H9 (cell line): ENCODE results near the gene GCN1. TPM values are rescaled to one million over a fixed set of nuclear protein-coding genes. Genes with fewer than 3 reads are reported as not detected.
A peak's percentile ranks its signal among the peaks of the same experiment; 100 is the strongest.

Experiments
- DNase-seq: peaks from one replicate; pipeline ENCODE4 v3.0.0-alpha.2; 2017
- H2AFZ ChIP-seq: one replicate; pipeline ENCODE4 v1.6.1; 2013; ENCODE audit warnings: mild to moderate bottlenecking, low read length, control low read depth, moderate library complexity
- H2AK5ac ChIP-seq: 2 replicates; pipeline ENCODE4 v1.6.1; 2013; ENCODE audit warnings: low read length, control low read depth, mixed read lengths; ENCODE audit not compliant: insufficient read length
- H2BK120ac ChIP-seq: one replicate; pipeline ENCODE4 v1.6.1; 2013; ENCODE audit warnings: low read depth, mild to moderate bottlenecking, low read length, control low read depth, inconsistent platforms; ENCODE audit not compliant: poor library complexity, severe bottlenecking
- H2BK12ac ChIP-seq: 2 replicates; pipeline ENCODE4 v1.6.1; 2013; ENCODE audit warnings: low read length, control low read depth, mixed read lengths, low read depth; ENCODE audit not compliant: insufficient read length
- H2BK15ac ChIP-seq: 2 replicates; pipeline ENCODE4 v1.6.1; 2013; ENCODE audit warnings: low read depth, low read length, control low read depth
- H2BK20ac ChIP-seq: one replicate; pipeline ENCODE4 v1.6.1; 2013; ENCODE audit warnings: low read depth, mild to moderate bottlenecking, low read length, control low read depth, inconsistent platforms; ENCODE audit not compliant: poor library complexity, severe bottlenecking
- H2BK5ac ChIP-seq: 2 replicates; pipeline ENCODE4 v1.6.1; 2013; ENCODE audit warnings: low read length, control low read depth, mixed read lengths; ENCODE audit not compliant: insufficient read length
- H3K14ac ChIP-seq: 2 replicates; pipeline ENCODE4 v1.6.1; 2013; ENCODE audit warnings: low read length, control low read depth; ENCODE audit not compliant: insufficient read depth
- H3K18ac ChIP-seq: 2 replicates; pipeline ENCODE4 v1.6.1; 2013; ENCODE audit warnings: low read depth, mild to moderate bottlenecking, mixed read lengths, low read length, control low read depth; ENCODE audit not compliant: insufficient read length
- H3K23ac ChIP-seq: 2 replicates; pipeline ENCODE4 v1.6.1; 2013; ENCODE audit warnings: low read length, control low read depth, mixed read lengths, low read depth; ENCODE audit not compliant: insufficient read length
- H3K23me2 ChIP-seq: 2 replicates; pipeline ENCODE4 v1.6.1; 2013; ENCODE audit warnings: low read depth, mild to moderate bottlenecking, mixed read lengths, low read length, control low read depth; ENCODE audit not compliant: insufficient read length, poor library complexity, severe bottlenecking
- H3K27ac ChIP-seq: 2 replicates; pipeline ENCODE4 v1.5.1; 2013; ENCODE audit warnings: low read length, control low read depth, mixed read lengths, low read depth; ENCODE audit not compliant: insufficient read length
- H3K27me3 ChIP-seq: 2 replicates; pipeline ENCODE4 v1.6.1; 2013; ENCODE audit warnings: low read length, control low read depth, inconsistent platforms; ENCODE audit not compliant: insufficient read depth
- H3K4ac ChIP-seq: 2 replicates; pipeline ENCODE4 v1.6.1; 2013; ENCODE audit warnings: low read depth, mild to moderate bottlenecking, control low read depth, inconsistent platforms, low read length, moderate library complexity
- H3K4me1 ChIP-seq: 2 replicates; pipeline ENCODE4 v1.6.1; 2013; ENCODE audit warnings: low read length, control low read depth, inconsistent platforms; ENCODE audit not compliant: insufficient read depth
- H3K4me2 ChIP-seq: 2 replicates; pipeline ENCODE4 v1.6.1; 2013; ENCODE audit warnings: low read length, control low read depth, mixed read lengths; ENCODE audit not compliant: insufficient read length, insufficient read depth
- H3K56ac ChIP-seq: 2 replicates; pipeline ENCODE4 v1.6.1; 2013; ENCODE audit warnings: low read depth, mild to moderate bottlenecking, mixed read lengths, low read length, control low read depth; ENCODE audit not compliant: insufficient read length
- H3K79me1 ChIP-seq: 2 replicates; pipeline ENCODE4 v1.6.1; 2013; ENCODE audit warnings: low read depth, mild to moderate bottlenecking, moderate library complexity, low read length, control low read depth, inconsistent platforms; ENCODE audit not compliant: insufficient read depth, poor library complexity, severe bottlenecking
- H3K79me2 ChIP-seq: 2 replicates; pipeline ENCODE4 v1.6.1; 2013; ENCODE audit warnings: low read length, control low read depth, inconsistent platforms; ENCODE audit not compliant: insufficient read depth
- H3K9ac ChIP-seq: 2 replicates; pipeline ENCODE4 v1.6.1; 2013; ENCODE audit warnings: low read length, control low read depth, mixed read lengths; ENCODE audit not compliant: insufficient read length; ENCODE audit errors: extremely low read depth
- H3K9me3 ChIP-seq: one replicate; pipeline ENCODE4 v1.6.1; 2013; ENCODE audit warnings: low read depth, low read length, inconsistent platforms; ENCODE audit not compliant: control insufficient read depth
- H3T11ph ChIP-seq: one replicate; pipeline ENCODE4 v1.6.1; 2013; ENCODE audit warnings: mild to moderate bottlenecking, low read length, control low read depth, inconsistent platforms
- H4K20me1 ChIP-seq: one replicate; pipeline ENCODE4 v1.6.1; 2013; ENCODE audit not compliant: control insufficient read depth, insufficient read length, insufficient read depth
- H4K5ac ChIP-seq: 2 replicates; pipeline ENCODE4 v1.6.1; 2013; ENCODE audit warnings: low read depth, mild to moderate bottlenecking, mixed read lengths, low read length, control low read depth; ENCODE audit not compliant: insufficient read length
- H4K8ac ChIP-seq: replicated peaks from 2 replicates; pipeline ENCODE4 v1.6.1; 2013; ENCODE audit warnings: low read length, control low read depth, mixed read lengths, low read depth; ENCODE audit not compliant: insufficient read length
- H4K91ac ChIP-seq: 2 replicates; pipeline ENCODE4 v1.6.1; 2013; ENCODE audit warnings: low read depth, mild to moderate bottlenecking, moderate library complexity, mixed read lengths, low read length, control low read depth; ENCODE audit not compliant: insufficient read length
- H3K27ac Mint-ChIP-seq, 3 experiments: 2 replicates in 2 of 3; 3 replicates in 1 of 3; pipeline ENCODE4 v1.8.0; 2020 to 2021; ENCODE audit warnings: mixed read lengths in 3 of 3, mild to moderate bottlenecking in 1 of 3, moderate library complexity in 1 of 3
- H3K27me3 Mint-ChIP-seq: 2 replicates; pipeline ENCODE4 v1.8.0; 2021; ENCODE audit warnings: low read depth, mild to moderate bottlenecking, moderate library complexity, mixed read lengths
- H3K36me3 Mint-ChIP-seq, 3 experiments: 2 replicates in 2 of 3; 3 replicates in 1 of 3; pipeline ENCODE4 v1.8.0; 2020 to 2021; ENCODE audit warnings: low read depth in 3 of 3, mixed read lengths in 3 of 3; ENCODE audit not compliant: insufficient read depth in 1 of 3
- H3K4me1 Mint-ChIP-seq, 2 experiments: 2 replicates each; pipeline ENCODE4 v1.8.0; 2020; ENCODE audit warnings: mixed read lengths in 2 of 2
- H3K4me3 Mint-ChIP-seq, 2 experiments: 2 replicates in 1 of 2; 3 replicates in 1 of 2; pipeline ENCODE4 v1.8.0; 2020 to 2021; ENCODE audit warnings: mild to moderate bottlenecking in 2 of 2, mixed read lengths in 2 of 2, moderate library complexity in 1 of 2
- H3K9me3 Mint-ChIP-seq, 2 experiments: 2 replicates in 1 of 2; 3 replicates in 1 of 2; pipeline ENCODE4 v1.8.0; 2020; ENCODE audit warnings: mild to moderate bottlenecking in 2 of 2, mixed read lengths in 2 of 2, moderate library complexity in 1 of 2
- WGBS: extraction: QIAGEN DNeasy Blood & Tissue Kit; methylation state at CpG from one replicate; pipeline ENCODE4 v1.1.7; 2013; ENCODE audit warnings: missing lambda C conversion rate, low lambda C conversion rate, mixed read lengths; ENCODE audit not compliant: insufficient read length; ENCODE audit errors: extremely low coverage; 5-methylcytosine and 5-hydroxymethylcytosine counted together
- total RNA-seq: library from RNA; stranded (reverse); gene quantifications from 2 replicates; pipeline ENCODE4 v1.2.1, GENCODE V29; 2021
- TF ChIP-seq, protein P1 (sequence below): fragments of 200-600 bp; sonication (generic); conservative IDR thresholded peaks from 3 replicates; pipeline ENCODE4 v1.8.0; 2021; ENCODE audit warnings: antibody characterized with exemption, mild to moderate bottlenecking

Gene GCN1
- total RNA-seq, 1 experiment from 2014 or later, result 137 TPM

DNA sequence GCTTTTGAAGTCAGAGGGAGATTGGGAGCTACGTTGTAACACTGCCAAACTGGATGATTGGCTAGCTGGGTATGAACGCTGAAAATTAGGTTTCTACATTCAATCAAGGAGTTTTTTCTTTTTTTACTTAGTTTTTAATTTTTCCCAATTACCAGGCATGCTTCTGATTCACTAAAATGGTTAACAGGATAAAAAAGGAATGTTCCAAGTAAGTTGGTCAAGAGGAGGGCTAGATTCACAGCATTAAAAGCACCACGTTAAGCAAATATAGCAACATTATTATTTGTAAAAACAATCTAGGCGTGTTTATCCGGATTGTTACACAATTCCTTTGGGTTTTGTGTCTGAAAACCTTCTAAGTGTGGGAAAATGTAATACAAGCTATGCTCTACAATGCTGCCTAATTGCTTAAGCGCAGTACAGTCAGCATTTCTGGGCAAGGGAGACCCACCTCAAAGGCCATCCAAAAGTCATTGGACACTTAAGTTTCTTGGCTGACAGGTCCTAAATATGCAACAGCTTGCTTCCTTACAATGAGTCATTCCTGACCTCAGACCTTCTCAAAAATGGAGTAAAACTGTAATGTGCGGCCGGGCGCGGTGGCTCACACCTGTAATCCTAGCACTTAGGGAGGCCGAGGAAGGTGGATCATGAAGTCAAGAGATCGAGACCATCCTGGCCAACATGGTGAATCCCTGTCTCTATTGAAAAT is 5.2 kb upstream of the GCN1 start:
- H3K27ac ChIP-seq, result peak overlapping the region; percentile 77
- no peak overlapping the region for H4K91ac ChIP-seq
- no peak overlapping the region for H3K23ac ChIP-seq
- Mint-ChIP-seq H3K27ac (peak overlapping the region; percentile 98 to 100 (median 99); a peak in 6 of 7 replicates), H3K36me3 (peaks cover 42 to 59% (median 44%) of the 10 kb centered on the region in 3 experiments), H3K27me3 (no peaks in the 10 kb centered on the region; the same call in 1 of the 2 replicates), H3K4me3 (peak overlapping the region; percentile 93 to 98), H3K9me3 (peaks cover 1 to 2% of the 10 kb centered on the region in 2 experiments; a peak in 1 of 5 replicates), H3K4me1 (peaks cover 23 to 34% of the 10 kb centered on the region in 2 experiments)
- H3K14ac ChIP-seq, result no peak overlapping the region
- no peak overlapping the region for H2BK15ac ChIP-seq
- WGBS, result no CpG with 5 or more reads among the region's 12 CpGs
- H3K18ac ChIP-seq, result no peak overlapping the region
- no peak overlapping the region for H2BK12ac ChIP-seq
- H3K23me2 ChIP-seq, result peaks cover 10% of the 10 kb centered on the region
- H4K20me1 ChIP-seq, result no peaks in the 10 kb centered on the region
- peaks cover 11% of the 10 kb centered on the region; the same call in 1 of the 2 replicates for H3K79me2 ChIP-seq
- H3K27me3 ChIP-seq, result no peaks in the 10 kb centered on the region
- no peaks in the 10 kb centered on the region for H3K79me1 ChIP-seq
- peak overlapping the region; percentile 98 for H3K4me2 ChIP-seq
- H3K4me1 ChIP-seq, result no peaks in the 10 kb centered on the region
- no peak overlapping the region for H2BK20ac ChIP-seq
- no peak overlapping the region for H4K5ac ChIP-seq
- H4K8ac ChIP-seq, result no peak overlapping the region
- H3K9ac ChIP-seq, result peak overlapping the region; percentile 99
- H2AK5ac ChIP-seq, result no peak overlapping the region
- H3K4ac ChIP-seq, result no peak overlapping the region
- no peak overlapping the region for H3K56ac ChIP-seq
- no peak for DNase-seq
- no peak overlapping the region for H3T11ph ChIP-seq
- no peak overlapping the region for H2BK5ac ChIP-seq
- no peaks in the 10 kb centered on the region for H3K9me3 ChIP-seq
- no peak overlapping the region for H2AFZ ChIP-seq
- TF ChIP-seq, protein P1, sequence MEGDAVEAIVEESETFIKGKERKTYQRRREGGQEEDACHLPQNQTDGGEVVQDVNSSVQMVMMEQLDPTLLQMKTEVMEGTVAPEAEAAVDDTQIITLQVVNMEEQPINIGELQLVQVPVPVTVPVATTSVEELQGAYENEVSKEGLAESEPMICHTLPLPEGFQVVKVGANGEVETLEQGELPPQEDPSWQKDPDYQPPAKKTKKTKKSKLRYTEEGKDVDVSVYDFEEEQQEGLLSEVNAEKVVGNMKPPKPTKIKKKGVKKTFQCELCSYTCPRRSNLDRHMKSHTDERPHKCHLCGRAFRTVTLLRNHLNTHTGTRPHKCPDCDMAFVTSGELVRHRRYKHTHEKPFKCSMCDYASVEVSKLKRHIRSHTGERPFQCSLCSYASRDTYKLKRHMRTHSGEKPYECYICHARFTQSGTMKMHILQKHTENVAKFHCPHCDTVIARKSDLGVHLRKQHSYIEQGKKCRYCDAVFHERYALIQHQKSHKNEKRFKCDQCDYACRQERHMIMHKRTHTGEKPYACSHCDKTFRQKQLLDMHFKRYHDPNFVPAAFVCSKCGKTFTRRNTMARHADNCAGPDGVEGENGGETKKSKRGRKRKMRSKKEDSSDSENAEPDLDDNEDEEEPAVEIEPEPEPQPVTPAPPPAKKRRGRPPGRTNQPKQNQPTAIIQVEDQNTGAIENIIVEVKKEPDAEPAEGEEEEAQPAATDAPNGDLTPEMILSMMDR, result no peak
- no peak overlapping the region for H2BK120ac ChIP-seq
